Gastroesophageal sphincter (tissue), 3 donors: ENCODE measurements around the gene CLSTN1.

Experiments
- CTCF ChIP-seq, 4 experiments: fragments of 200-600 bp in 2 of 4; fragments of 450-650 bp in 2 of 4; sonication (generic) in 1 of 4; IDR thresholded peaks; one replicate each; pipeline ENCODE4 v1.5.1; 2017 to 2019; ENCODE audit warnings: antibody characterized with exemption in 4 of 4, mild to moderate bottlenecking in 2 of 4, moderate library complexity in 2 of 4
- POLR2A ChIP-seq, 2 donors: fragments of 450-650 bp; IDR thresholded peaks; one replicate each; pipeline ENCODE4 v1.6.1; 2017; ENCODE audit warnings: antibody characterized with exemption in 2 of 2, mild to moderate bottlenecking in 2 of 2, moderate library complexity in 1 of 2
- POLR2AphosphoS5 ChIP-seq: sonication (generic); formaldehyde crosslinking; IDR thresholded peaks from one replicate; pipeline ENCODE4 v1.6.1; 2017; ENCODE audit warnings: antibody characterized with exemption

GRCh38 chr1:9843576-9843945 is 19.8 kb upstream of the CLSTN1 start:
- no peak for TF ChIP-seq CTCF (IDR thresholded peaks at IDR 0.05)
- TF ChIP-seq POLR2AphosphoS5: no peak
- TF ChIP-seq POLR2A (IDR thresholded peaks at IDR 0.05): no peak
